ENCODE measurements around the gene C19orf25. TPM values are rescaled to one million over a fixed set of nuclear protein-coding genes. Genes with fewer than 3 reads are reported as not detected.

Gene C19orf25
- 16.1 and 20.4 TPM in 2 replicates for total RNA-seq

GRCh38 chr19:1478934-1479707 lies at the start of gene C19orf25:
C19orf25 (minus strand) TSS chr19:1479215; CDS start chr19:1478903, 312 bp downstream.

GRCh38 chr19:1523412-1524286 lies 44.6 kb upstream of the C19orf25 start, which contains the start of gene PLK5:
PLK5 (plus strand) TSS chr19:1524077; CDS start chr19:1526997, 2,920 bp downstream.

GRCh38 chr19:1512671-1513498 lies 33.9 kb upstream of the C19orf25 start, which contains the start of gene ADAMTSL5:
ADAMTSL5 (minus strand) TSS chr19:1513019; CDS start chr19:1510943, 2,076 bp downstream.

GRCh38 chr19:1491114-1491848 lies 12.3 kb upstream of the C19orf25 start, which contains the start of gene REEP6:
REEP6 (plus strand) TSS chr19:1491181; CDS start chr19:1491270, 89 bp downstream.

GRCh38 chr19:1490311-1491113 lies 11.5 kb upstream of the C19orf25 start, which contains the start of gene PCSK4:
PCSK4 (minus strand) TSS chr19:1490350; CDS start chr19:1490346, 4 bp downstream.

GRCh38 chr19:1449467-1450442 lies 29.3 kb downstream of the C19orf25 start, which contains the start of gene APC2:
APC2 (plus strand) TSS chr19:1450121; CDS start chr19:1453002, 2,881 bp downstream.

GRCh38 chr19:1438035-1438932 lies 40.7 kb downstream of the C19orf25 start, which contains the start of gene RPS15:
RPS15 (plus strand) TSS chr19:1438396; CDS start chr19:1438426, 30 bp downstream.

Other genes with a start within 250 kb of the C19orf25 start
- gene CBARP, start 241.2 kb downstream of the C19orf25 start, total RNA-seq = 1.9 and 3.1 TPM in 2 replicates
- gene ATP5F1D, start 237.5 kb downstream of the C19orf25 start, total RNA-seq = 53.4 and 66.3 TPM in 2 replicates
- gene MIDN, start 230.6 kb downstream of the C19orf25 start, total RNA-seq = 27.0 and 31.7 TPM in 2 replicates
- gene CIRBP, start 209.9 kb downstream of the C19orf25 start, total RNA-seq = 145 and 160 TPM in 2 replicates
- gene FAM174C, start 203.7 kb downstream of the C19orf25 start, total RNA-seq = 86.5 and 107 TPM in 2 replicates
- not detected in 2 replicates for gene EFNA2, start 193.3 kb downstream of the C19orf25 start, total RNA-seq
- 206 and 213 TPM in 2 replicates for gene NDUFS7, start 95.3 kb downstream of the C19orf25 start, total RNA-seq
- gene GAMT, start 77.7 kb downstream of the C19orf25 start, total RNA-seq = 15.4 and 18.3 TPM in 2 replicates
- gene DAZAP1, start 71.6 kb downstream of the C19orf25 start, total RNA-seq = 83.3 and 92.8 TPM in 2 replicates
- gene RPS15, start 40.8 kb downstream of the C19orf25 start, total RNA-seq = 3,210 and 3,696 TPM in 2 replicates
- gene APC2, start 29.1 kb downstream of the C19orf25 start, total RNA-seq = not detected in 2 replicates
- gene PCSK4, start 11.1 kb upstream of the C19orf25 start, total RNA-seq = 0.13 and 0.94 TPM in 2 replicates
- gene REEP6, start 12.0 kb upstream of the C19orf25 start, total RNA-seq = 1.1 and 2.7 TPM in 2 replicates
- gene ADAMTSL5, start 33.8 kb upstream of the C19orf25 start, total RNA-seq = not detected in 2 replicates
- not detected in 2 replicates for gene PLK5, start 44.9 kb upstream of the C19orf25 start, total RNA-seq
- gene MEX3D, start 89.1 kb upstream of the C19orf25 start, total RNA-seq = 75.3 and 76.9 TPM in 2 replicates
- 150 and 169 TPM in 2 replicates for gene MBD3, start 113.7 kb upstream of the C19orf25 start, total RNA-seq
- 75.2 and 85.2 TPM in 2 replicates for gene UQCR11, start 126.2 kb upstream of the C19orf25 start, total RNA-seq
- gene TCF3, start 173.4 kb upstream of the C19orf25 start, total RNA-seq = 197 and 208 TPM in 2 replicates

Data from mammary microvascular endothelial cell (primary cell).